ENCODE measurements around the gene SLC23A2.

SLC23A2 gene

GRCh38 chr20:4952229-4952628 lies 49.1 kb downstream of the SLC23A2 start:
- DNase-seq (ENCODE audit: insufficient read length, low spot score), result no peak
- no peak for TF ChIP-seq POU2F2 (IDR thresholded peaks at IDR 0.05; ENCODE audit: low read depth, low read length)
- no peak for TF ChIP-seq POLR2A (IDR thresholded peaks at IDR 0.05; ENCODE audit: low read depth, low read length)
- TF ChIP-seq TAF1 (IDR thresholded peaks at IDR 0.05; ENCODE audit: low read depth, low read length), result no peak
- no peak for TF ChIP-seq SPI1 (IDR thresholded peaks at IDR 0.05; ENCODE audit: low read depth, low read length)
- no peak for TF ChIP-seq PAX5 (IDR thresholded peaks at IDR 0.05; ENCODE audit: insufficient read depth, low read length, severe bottlenecking)
- TF ChIP-seq POLR2AphosphoS5 (IDR thresholded peaks at IDR 0.05; ENCODE audit: low read depth, low read length), result no peak
- FAIRE-seq, result no peak

GRCh38 chr20:4951299-4951698 lies 50.0 kb downstream of the SLC23A2 start:
- DNase-seq (ENCODE audit: insufficient read length, low spot score), result no peak
- TF ChIP-seq TAF1 (IDR thresholded peaks at IDR 0.05; ENCODE audit: low read depth, low read length), result no peak
- no peak for TF ChIP-seq SPI1 (IDR thresholded peaks at IDR 0.05; ENCODE audit: low read depth, low read length)
- no peak for TF ChIP-seq PAX5 (IDR thresholded peaks at IDR 0.05; ENCODE audit: insufficient read depth, low read length, severe bottlenecking)
- no peak for TF ChIP-seq POLR2A (IDR thresholded peaks at IDR 0.05; ENCODE audit: low read depth, low read length)
- no peak for TF ChIP-seq POU2F2 (IDR thresholded peaks at IDR 0.05; ENCODE audit: low read depth, low read length)
- TF ChIP-seq POLR2AphosphoS5 (IDR thresholded peaks at IDR 0.05; ENCODE audit: low read depth, low read length), result no peak
- no peak for FAIRE-seq

GRCh38 chr20:4950841-4951240 lies 50.5 kb downstream of the SLC23A2 start:
- no peak for FAIRE-seq

GRCh38 chr20:4950437-4950836 lies 50.9 kb downstream of the SLC23A2 start:
- TF ChIP-seq PAX5 (IDR thresholded peaks at IDR 0.05; ENCODE audit: insufficient read depth, low read length, severe bottlenecking) (no peak), POU2F2 (IDR thresholded peaks at IDR 0.05; ENCODE audit: low read depth, low read length) (no peak), POLR2A (IDR thresholded peaks at IDR 0.05; ENCODE audit: low read depth, low read length) (no peak), TAF1 (IDR thresholded peaks at IDR 0.05; ENCODE audit: low read depth, low read length) (no peak), SPI1 (IDR thresholded peaks at IDR 0.05; ENCODE audit: low read depth, low read length) (no peak), POLR2AphosphoS5 (IDR thresholded peaks at IDR 0.05; ENCODE audit: low read depth, low read length) (no peak)
- FAIRE-seq (peak; percentile 55), DNase-seq (ENCODE audit: insufficient read length, low spot score) (no peak)

More at GRCh38 chr20:4950841-4951240, 50.5 kb downstream of the SLC23A2 start:
- DNase-seq (ENCODE audit: insufficient read length, low spot score), result no peak
- no peak for TF ChIP-seq PAX5 (IDR thresholded peaks at IDR 0.05; ENCODE audit: insufficient read depth, low read length, severe bottlenecking)
- no peak for TF ChIP-seq POU2F2 (IDR thresholded peaks at IDR 0.05; ENCODE audit: low read depth, low read length)
- TF ChIP-seq SPI1 (IDR thresholded peaks at IDR 0.05; ENCODE audit: low read depth, low read length), result no peak
- no peak for TF ChIP-seq TAF1 (IDR thresholded peaks at IDR 0.05; ENCODE audit: low read depth, low read length)
- no peak for TF ChIP-seq POLR2A (IDR thresholded peaks at IDR 0.05; ENCODE audit: low read depth, low read length)
- TF ChIP-seq POLR2AphosphoS5 (IDR thresholded peaks at IDR 0.05; ENCODE audit: low read depth, low read length), result no peak

GRCh38 chr20:4949833-4950178 lies 51.5 kb downstream of the SLC23A2 start:
- FAIRE-seq, result no peak
- TF ChIP-seq TAF1 (IDR thresholded peaks at IDR 0.05; ENCODE audit: low read depth, low read length) (no peak), SPI1 (IDR thresholded peaks at IDR 0.05; ENCODE audit: low read depth, low read length) (no peak), POU2F2 (IDR thresholded peaks at IDR 0.05; ENCODE audit: low read depth, low read length) (no peak), POLR2AphosphoS5 (IDR thresholded peaks at IDR 0.05; ENCODE audit: low read depth, low read length) (no peak), POLR2A (IDR thresholded peaks at IDR 0.05; ENCODE audit: low read depth, low read length) (no peak), PAX5 (IDR thresholded peaks at IDR 0.05; ENCODE audit: insufficient read depth, low read length, severe bottlenecking) (no peak)
- DNase-seq (ENCODE audit: insufficient read length, low spot score), result peak; percentile 27

- no peak for FAIRE-seq
Observed at GRCh38 chr20:4947817-4948559, 53.3 kb downstream of the SLC23A2 start.

GRCh38 chr20:4946986-4947385 lies 54.3 kb downstream of the SLC23A2 start:
- peak; percentile 72 for FAIRE-seq
- DNase-seq (ENCODE audit: insufficient read length, low spot score), result no peak
- no peak for TF ChIP-seq POLR2A (IDR thresholded peaks at IDR 0.05; ENCODE audit: low read depth, low read length)
- TF ChIP-seq POU2F2 (IDR thresholded peaks at IDR 0.05; ENCODE audit: low read depth, low read length), result peak; percentile 93

More at GRCh38 chr20:4947817-4948559, 53.3 kb downstream of the SLC23A2 start:
- no peak for TF ChIP-seq POLR2AphosphoS5 (IDR thresholded peaks at IDR 0.05; ENCODE audit: low read depth, low read length)
- TF ChIP-seq POLR2A (IDR thresholded peaks at IDR 0.05; ENCODE audit: low read depth, low read length), result no peak
- TF ChIP-seq POU2F2 (IDR thresholded peaks at IDR 0.05; ENCODE audit: low read depth, low read length), result no peak
- no peak for TF ChIP-seq PAX5 (IDR thresholded peaks at IDR 0.05; ENCODE audit: insufficient read depth, low read length, severe bottlenecking)
- no peak for TF ChIP-seq SPI1 (IDR thresholded peaks at IDR 0.05; ENCODE audit: low read depth, low read length)
- TF ChIP-seq TAF1 (IDR thresholded peaks at IDR 0.05; ENCODE audit: low read depth, low read length), result no peak
- DNase-seq (ENCODE audit: insufficient read length, low spot score), result no peak

- peak; percentile 67 for FAIRE-seq
- DNase-seq (ENCODE audit: insufficient read length, low spot score), result no peak
- TF ChIP-seq POLR2AphosphoS5 (IDR thresholded peaks at IDR 0.05; ENCODE audit: low read depth, low read length) (no peak), POLR2A (IDR thresholded peaks at IDR 0.05; ENCODE audit: low read depth, low read length) (no peak), SPI1 (IDR thresholded peaks at IDR 0.05; ENCODE audit: low read depth, low read length) (no peak), PAX5 (IDR thresholded peaks at IDR 0.05; ENCODE audit: insufficient read depth, low read length, severe bottlenecking) (no peak), POU2F2 (IDR thresholded peaks at IDR 0.05; ENCODE audit: low read depth, low read length) (no peak), TAF1 (IDR thresholded peaks at IDR 0.05; ENCODE audit: low read depth, low read length) (no peak)
Observed at GRCh38 chr20:4946585-4946984, 54.7 kb downstream of the SLC23A2 start.

GRCh38 chr20:4944518-4945313 lies 56.6 kb downstream of the SLC23A2 start:
- no peak for FAIRE-seq
- no peak for TF ChIP-seq POLR2AphosphoS5 (IDR thresholded peaks at IDR 0.05; ENCODE audit: low read depth, low read length)
- no peak for TF ChIP-seq SPI1 (IDR thresholded peaks at IDR 0.05; ENCODE audit: low read depth, low read length)
- TF ChIP-seq POLR2A (IDR thresholded peaks at IDR 0.05; ENCODE audit: low read depth, low read length), result no peak
- TF ChIP-seq PAX5 (IDR thresholded peaks at IDR 0.05; ENCODE audit: insufficient read depth, low read length, severe bottlenecking), result no peak
- TF ChIP-seq TAF1 (IDR thresholded peaks at IDR 0.05; ENCODE audit: low read depth, low read length), result no peak
- no peak for TF ChIP-seq POU2F2 (IDR thresholded peaks at IDR 0.05; ENCODE audit: low read depth, low read length)
- no peak for DNase-seq (ENCODE audit: insufficient read length, low spot score)
